Stimulated activated naive CD4-positive, alpha-beta T cell (primary cell): ENCODE data around the gene BFSP2.
A peak's percentile ranks its signal among the peaks of the same experiment; 100 is the strongest.
"Not testable (repeated sequence)": the region's sequence is repeated elsewhere in the genome, so short reads cannot be mapped to it uniquely, and the experiment has no call there.

Source experiments
- DNase-seq, 6 experiments: peaks; one replicate each; lab custom pipeline; 2025; lab: John Stamatoyannopoulos, UW

The BFSP2 gene

GRCh38 chr3:133457025-133457424 is 57.2 kb downstream of the BFSP2 start:
- DNase-seq, result no peak

- no peak for DNase-seq
Observed at GRCh38 chr3:133457465-133458067, 57.7 kb downstream of the BFSP2 start.

GRCh38 chr3:133459400-133459799 is 59.5 kb downstream of the BFSP2 start:
- DNase-seq, result no peak

- DNase-seq, result peak in 2 of 6 experiments; percentile 4 to 17
Observed at GRCh38 chr3:133460809-133461208, 61.0 kb downstream of the BFSP2 start.

GRCh38 chr3:133461291-133461690 is 61.4 kb downstream of the BFSP2 start:
- no peak for DNase-seq

- peak in 1 of 6 experiments; percentile 11 for DNase-seq
Observed at GRCh38 chr3:133463347-133463860, 63.5 kb downstream of the BFSP2 start.

GRCh38 chr3:133464573-133464972 is 64.7 kb downstream of the BFSP2 start:
- no peak for DNase-seq

GRCh38 chr3:133466531-133467386 is 66.9 kb downstream of the BFSP2 start:
- peak in 1 of 6 experiments; percentile 37 for DNase-seq

- no peak for DNase-seq
Observed at GRCh38 chr3:133467780-133468179, 67.9 kb downstream of the BFSP2 start.

GRCh38 chr3:133468251-133468721 is 68.4 kb downstream of the BFSP2 start:
- no peak for DNase-seq

- no peak for DNase-seq
Observed at GRCh38 chr3:133469140-133469731, 69.4 kb downstream of the BFSP2 start.

GRCh38 chr3:133472242-133472641 is 72.4 kb downstream of the BFSP2 start:
- DNase-seq, result no peak

GRCh38 chr3:133472889-133473288 is 73.0 kb downstream of the BFSP2 start:
- DNase-seq, result no peak

- not testable (repeated sequence) for DNase-seq
Observed at GRCh38 chr3:133473472-133474191, 73.8 kb downstream of the BFSP2 start.

GRCh38 chr3:133474251-133474801 is 74.5 kb downstream of the BFSP2 start:
- DNase-seq, result no peak

GRCh38 chr3:133474817-133475216 is 75.0 kb downstream of the BFSP2 start:
- no peak for DNase-seq

GRCh38 chr3:133475245-133476010 is 75.6 kb downstream of the BFSP2 start:
- DNase-seq, result no peak

- DNase-seq, result no peak
Observed at GRCh38 chr3:133476971-133477375, 77.1 kb downstream of the BFSP2 start.

- no peak for DNase-seq
Observed at GRCh38 chr3:133477487-133477886, 77.6 kb downstream of the BFSP2 start.

GRCh38 chr3:133478624-133479023 is 78.8 kb downstream of the BFSP2 start:
- no peak for DNase-seq

- peak in 3 of 6 experiments; percentile 9 to 20 (median 10) for DNase-seq
Observed at GRCh38 chr3:133479401-133479800, 79.5 kb downstream of the BFSP2 start.
